Gastrocnemius medialis (tissue), 4 donors: ENCODE data around the gene ADAMTSL2.

Experiments
- POLR2A ChIP-seq, 2 donors: fragments of 450-650 bp; IDR thresholded peaks; one replicate each; pipeline ENCODE4 v1.6.1; 2017; ENCODE audit warnings: antibody characterized with exemption in 2 of 2, mild to moderate bottlenecking in 2 of 2, moderate library complexity in 2 of 2
- TF ChIP-seq, protein P1 (sequence below), 5 experiments: fragments of 450-650 bp in 3 of 5; fragments of 200-600 bp in 2 of 5; sonication (generic) in 2 of 5; IDR thresholded peaks in 4 of 5; conservative IDR thresholded peaks in 1 of 5; 1 replicate in 4 of 5; 2 replicates in 1 of 5; pipeline ENCODE4 v1.5.1; 2016 to 2019; ENCODE audit warnings: antibody characterized with exemption in 5 of 5, mild to moderate bottlenecking in 3 of 5, moderate library complexity in 3 of 5

DNA sequence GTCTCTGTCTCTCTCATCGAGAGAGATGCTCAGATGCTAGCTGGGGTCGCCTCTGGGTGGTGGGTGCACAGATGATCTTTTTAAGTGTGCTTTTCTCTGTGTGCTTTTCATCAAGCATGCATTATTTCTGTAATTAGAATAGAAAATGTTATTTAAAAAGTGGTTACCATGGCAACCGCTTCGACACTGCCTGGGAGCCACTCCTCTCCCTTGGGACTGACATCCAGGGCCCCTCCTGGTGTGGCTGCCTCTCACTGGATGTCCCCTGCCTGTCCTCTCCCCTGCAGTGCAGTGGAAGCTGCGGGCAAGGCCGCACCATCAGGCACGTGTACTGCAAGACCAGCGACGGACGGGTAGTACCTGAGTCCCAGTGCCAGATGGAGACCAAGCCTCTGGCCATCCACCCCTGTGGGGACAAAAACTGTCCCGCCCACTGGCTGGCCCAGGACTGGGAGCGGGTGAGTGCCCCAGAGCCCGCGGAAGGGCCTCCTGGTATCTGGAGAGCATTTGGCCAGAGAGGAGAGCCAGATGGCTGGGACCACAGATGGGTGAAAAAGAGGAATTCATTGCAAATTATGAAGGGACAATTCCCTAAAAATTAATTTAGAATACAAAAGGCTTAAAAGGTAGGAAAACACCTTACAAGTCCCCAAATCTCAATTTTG is 34.7 kb downstream of the ADAMTSL2 start:
- no peak for TF ChIP-seq POLR2A (IDR thresholded peaks at IDR 0.05)
- TF ChIP-seq, protein P1, sequence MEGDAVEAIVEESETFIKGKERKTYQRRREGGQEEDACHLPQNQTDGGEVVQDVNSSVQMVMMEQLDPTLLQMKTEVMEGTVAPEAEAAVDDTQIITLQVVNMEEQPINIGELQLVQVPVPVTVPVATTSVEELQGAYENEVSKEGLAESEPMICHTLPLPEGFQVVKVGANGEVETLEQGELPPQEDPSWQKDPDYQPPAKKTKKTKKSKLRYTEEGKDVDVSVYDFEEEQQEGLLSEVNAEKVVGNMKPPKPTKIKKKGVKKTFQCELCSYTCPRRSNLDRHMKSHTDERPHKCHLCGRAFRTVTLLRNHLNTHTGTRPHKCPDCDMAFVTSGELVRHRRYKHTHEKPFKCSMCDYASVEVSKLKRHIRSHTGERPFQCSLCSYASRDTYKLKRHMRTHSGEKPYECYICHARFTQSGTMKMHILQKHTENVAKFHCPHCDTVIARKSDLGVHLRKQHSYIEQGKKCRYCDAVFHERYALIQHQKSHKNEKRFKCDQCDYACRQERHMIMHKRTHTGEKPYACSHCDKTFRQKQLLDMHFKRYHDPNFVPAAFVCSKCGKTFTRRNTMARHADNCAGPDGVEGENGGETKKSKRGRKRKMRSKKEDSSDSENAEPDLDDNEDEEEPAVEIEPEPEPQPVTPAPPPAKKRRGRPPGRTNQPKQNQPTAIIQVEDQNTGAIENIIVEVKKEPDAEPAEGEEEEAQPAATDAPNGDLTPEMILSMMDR (IDR thresholded peaks at IDR 0.05 in 4 of 5, conservative IDR thresholded peaks at IDR 0.05 in 1 of 5): no peak
